ENCODE results near the gene STRADA. TPM values are rescaled to one million over a fixed set of nuclear protein-coding genes. Genes with fewer than 3 reads are reported as not detected.

STRADA gene
- total and polyA plus RNA-seq, 2 experiments from 2014 or later: 18.0 to 28.8 TPM

DNA sequence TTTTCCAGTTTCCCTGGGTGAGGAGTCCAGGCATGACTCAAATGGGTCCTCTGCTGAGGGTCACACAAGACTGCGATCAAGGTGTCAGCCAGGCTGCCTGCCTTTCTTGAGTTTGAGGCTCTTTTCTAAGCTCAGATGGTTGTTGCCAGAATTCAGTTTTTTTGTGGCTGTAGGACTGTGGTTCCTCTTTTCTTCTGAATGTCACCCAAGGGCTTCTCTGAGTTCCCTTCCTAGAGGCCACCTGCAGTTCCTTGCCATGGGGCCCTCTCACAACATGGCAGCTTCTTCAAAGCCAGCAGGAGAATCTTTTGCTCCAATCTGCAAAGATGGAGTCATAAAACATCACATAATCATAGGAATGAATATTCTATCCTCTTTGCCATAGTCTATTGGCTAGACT lies 59.2 kb downstream of the STRADA start:
- no peaks in the 10 kb centered on the region for H3K9me3 Mint-ChIP-seq
- Histone ChIP-seq H2AFZ (no peak overlapping the region), H3K27ac (ENCODE audit: low read depth) (no peak overlapping the region), H3K27me3 (ENCODE audit: insufficient read depth) (no peaks in the 10 kb centered on the region), H3K36me3 (ENCODE audit: insufficient read depth) (peaks cover 4% of the 10 kb centered on the region; the same call in 1 of the 2 replicates), H3K4me1 (ENCODE audit: insufficient read depth) (peaks cover 5% of the 10 kb centered on the region; the same call in 1 of the 2 replicates), H3K4me3 (no peak overlapping the region), H4K20me1 (replicated peaks; ENCODE audit: insufficient read depth) (no peaks in the 10 kb centered on the region; the same call in none of the 2 replicates), H3K9me2 (ENCODE audit: insufficient read depth) (no peaks in the 10 kb centered on the region), H3K79me2 (replicated peaks; ENCODE audit: insufficient read depth) (no peaks in the 10 kb centered on the region), H3K4me2 (no peak overlapping the region), H3F3A (replicated peaks; ENCODE audit: low read depth) (0 out of 2 replicates have a peak, but pooled peaks cover 3% of the 10 kb centered on the region)
- ATAC-seq: no peak
- no peaks in the 10 kb centered on the region for H3K27me3 Mint-ChIP-seq (ENCODE audit: insufficient read depth, low read depth, poor library complexity)
- TF ChIP-seq ZNF114 (CRISPR knock-in tag; IDR thresholded peaks at IDR 0.05): no peak
- DNase-seq (ENCODE audit: low spot score): no peak
- peaks cover 2% of the 10 kb centered on the region; the same call in 2 of the 3 replicates for H3K36me3 Mint-ChIP-seq (ENCODE audit: low read depth)
- peaks cover 8% of the 10 kb centered on the region; the same call in 2 of the 3 replicates for H3K4me1 Mint-ChIP-seq
- no peak overlapping the region for H3K27ac Mint-ChIP-seq
- H3K4me3 Mint-ChIP-seq: no peak overlapping the region

GRCh38 chr17:63681530-63681929 lies 60.1 kb downstream of the STRADA start:
- no peak overlapping the region for H3K27ac ChIP-seq (ENCODE audit: low read depth)
- DNase-seq (ENCODE audit: low spot score): peak; percentile 33

More at GRCh38 chr17:63681530-63681929, 60.1 kb downstream of the STRADA start:
- Histone ChIP-seq H3K27me3 (ENCODE audit: insufficient read depth) (no peaks in the 10 kb centered on the region), H3K36me3 (ENCODE audit: insufficient read depth) (peaks cover 4% of the 10 kb centered on the region; the same call in 1 of the 2 replicates), H4K20me1 (replicated peaks; ENCODE audit: insufficient read depth) (no peaks in the 10 kb centered on the region; the same call in none of the 2 replicates), H3K79me2 (replicated peaks; ENCODE audit: insufficient read depth) (no peaks in the 10 kb centered on the region), H3K9me2 (ENCODE audit: insufficient read depth) (no peaks in the 10 kb centered on the region), H3K4me3 (no peak overlapping the region), H3K4me1 (ENCODE audit: insufficient read depth) (peaks cover 5% of the 10 kb centered on the region; the same call in 1 of the 2 replicates), H3F3A (replicated peaks; ENCODE audit: low read depth) (0 out of 2 replicates have a peak, but pooled peaks cover 3% of the 10 kb centered on the region), H3K4me2 (no peak overlapping the region), H2AFZ (no peak overlapping the region)
- Mint-ChIP-seq H3K36me3 (ENCODE audit: low read depth) (peaks cover 2% of the 10 kb centered on the region; the same call in 2 of the 3 replicates), H3K9me3 (no peaks in the 10 kb centered on the region), H3K4me3 (no peak overlapping the region), H3K27me3 (ENCODE audit: insufficient read depth, low read depth, poor library complexity) (no peaks in the 10 kb centered on the region), H3K27ac (no peak overlapping the region), H3K4me1 (peaks cover 8% of the 10 kb centered on the region; the same call in 2 of the 3 replicates)
- peak; percentile 80 for ATAC-seq
- no peak for TF ChIP-seq EZH2 (IDR thresholded peaks at IDR 0.05; ENCODE audit: low read depth, unreplicated experiment)
- no peak for TF ChIP-seq REST (IDR thresholded peaks at IDR 0.05; ENCODE audit: unreplicated experiment)
- TF ChIP-seq STAT1 (IDR thresholded peaks at IDR 0.05; ENCODE audit: unreplicated experiment): no peak
